Endothelial cell of umbilical vein (primary cell): ENCODE data around the gene SEMA5A.

Experiments used
- EZH2 ChIP-seq: IDR thresholded peaks from 2 replicates; pipeline ENCODE4 v1.6.1; 2012; ENCODE audit warnings: borderline replicate concordance, low read depth, mild to moderate bottlenecking, moderate library complexity, low read length, inconsistent platforms; ENCODE audit not compliant: severe bottlenecking
- MAX ChIP-seq: IDR thresholded peaks from 2 replicates; pipeline ENCODE4 v1.6.1; 2011; ENCODE audit not compliant: insufficient read depth, insufficient read length
- POLR2A ChIP-seq: IDR thresholded peaks from 2 replicates; pipeline ENCODE4 v1.6.1; 2012; ENCODE audit warnings: low read depth, mild to moderate bottlenecking, control low read depth, low read length
- TF ChIP-seq, protein P1 (sequence below), 2 donors: IDR thresholded peaks; 1 replicate in 1 of 2; 2 replicates in 1 of 2; pipeline ENCODE4 v1.5.1; 2011; ENCODE audit warnings: low read length in 2 of 2, mild to moderate bottlenecking in 2 of 2, moderate library complexity in 2 of 2, control low read depth in 1 of 2, inconsistent platforms in 1 of 2, low read depth in 1 of 2; ENCODE audit not compliant: insufficient read depth in 1 of 2; ENCODE audit errors: extremely low read depth in 1 of 2

DNA sequence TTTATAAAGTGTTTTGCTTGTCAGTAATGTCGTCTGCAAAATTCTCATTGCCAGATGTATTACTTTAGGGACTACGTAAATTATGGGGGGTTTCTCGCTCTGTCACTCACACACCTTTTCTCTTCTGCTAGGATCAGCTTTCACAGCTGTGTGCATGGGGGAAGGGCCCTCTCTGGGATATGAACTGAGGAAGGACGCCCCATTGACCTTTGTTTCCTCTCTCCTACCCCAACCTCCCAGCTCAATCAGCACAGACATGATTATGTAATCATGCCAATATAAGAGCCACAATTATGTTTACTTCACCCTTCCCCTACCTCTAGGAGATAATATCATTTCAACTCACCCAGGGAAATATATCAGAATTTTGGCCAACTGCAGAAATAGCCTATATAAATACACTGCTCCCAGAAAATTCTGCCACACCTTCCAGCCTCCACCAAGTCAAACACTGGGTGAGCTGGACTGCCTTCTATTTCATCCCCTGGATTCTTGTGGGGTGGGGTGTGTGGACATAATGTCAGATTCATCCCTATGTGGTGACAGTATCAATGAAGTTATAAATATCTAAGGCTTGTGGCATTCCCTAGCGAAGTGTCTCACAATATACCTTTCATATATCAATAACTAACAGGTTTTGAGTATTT is 12.6 kb upstream of the SEMA5A start:
- TF ChIP-seq, protein P1, sequence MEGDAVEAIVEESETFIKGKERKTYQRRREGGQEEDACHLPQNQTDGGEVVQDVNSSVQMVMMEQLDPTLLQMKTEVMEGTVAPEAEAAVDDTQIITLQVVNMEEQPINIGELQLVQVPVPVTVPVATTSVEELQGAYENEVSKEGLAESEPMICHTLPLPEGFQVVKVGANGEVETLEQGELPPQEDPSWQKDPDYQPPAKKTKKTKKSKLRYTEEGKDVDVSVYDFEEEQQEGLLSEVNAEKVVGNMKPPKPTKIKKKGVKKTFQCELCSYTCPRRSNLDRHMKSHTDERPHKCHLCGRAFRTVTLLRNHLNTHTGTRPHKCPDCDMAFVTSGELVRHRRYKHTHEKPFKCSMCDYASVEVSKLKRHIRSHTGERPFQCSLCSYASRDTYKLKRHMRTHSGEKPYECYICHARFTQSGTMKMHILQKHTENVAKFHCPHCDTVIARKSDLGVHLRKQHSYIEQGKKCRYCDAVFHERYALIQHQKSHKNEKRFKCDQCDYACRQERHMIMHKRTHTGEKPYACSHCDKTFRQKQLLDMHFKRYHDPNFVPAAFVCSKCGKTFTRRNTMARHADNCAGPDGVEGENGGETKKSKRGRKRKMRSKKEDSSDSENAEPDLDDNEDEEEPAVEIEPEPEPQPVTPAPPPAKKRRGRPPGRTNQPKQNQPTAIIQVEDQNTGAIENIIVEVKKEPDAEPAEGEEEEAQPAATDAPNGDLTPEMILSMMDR (IDR thresholded peaks at IDR 0.05; ENCODE audit: extremely low read depth in 1 of 2, insufficient read depth in 1 of 2, low read depth in 1 of 2, low read length in 2 of 2) = no peak
- TF ChIP-seq EZH2 = no peak
- no peak for TF ChIP-seq POLR2A
- TF ChIP-seq MAX = no peak
